GM18858 (cell line): ENCODE data around the gene TMEM91.
"Not testable (repeated sequence)": the region's sequence is repeated elsewhere in the genome, so short reads cannot be mapped to it uniquely, and the experiment has no call there.

Experiments used
- ATAC-seq: cut with Tn5 transposase; IDR thresholded peaks from one replicate; pipeline ENCODE4 v1.9.1; 2021; ENCODE audit not compliant: unreplicated experiment

The TMEM91 gene

GRCh38 chr19:41373993-41374392, 2.3 kb upstream of the TMEM91 start:
- ATAC-seq, result no peak

- no peak for ATAC-seq
Observed at GRCh38 chr19:41376998-41377365, 649 bp downstream of the TMEM91 start.

GRCh38 chr19:41377977-41378709, 1.8 kb downstream of the TMEM91 start:
- no peak for ATAC-seq

GRCh38 chr19:41381536-41381935, 5.2 kb downstream of the TMEM91 start:
- not testable (repeated sequence) for ATAC-seq

GRCh38 chr19:41384351-41384750, 8.0 kb downstream of the TMEM91 start:
- no peak for ATAC-seq

GRCh38 chr19:41386442-41386841, 10.1 kb downstream of the TMEM91 start:
- ATAC-seq, result no peak

GRCh38 chr19:41391618-41392017, 15.3 kb downstream of the TMEM91 start:
- no peak for ATAC-seq

- no peak for ATAC-seq
Observed at GRCh38 chr19:41392775-41393174, 16.4 kb downstream of the TMEM91 start.

GRCh38 chr19:41395355-41395754, 19.0 kb downstream of the TMEM91 start:
- ATAC-seq, result no peak

GRCh38 chr19:41397086-41398049, 21.0 kb downstream of the TMEM91 start, which contains the start of the genes BCKDHA and EXOSC5:
Gene BCKDHA, plus strand, starts transcription at chr19:41397818. Its CDS starts 10 bp downstream, at chr19:41397828.
Gene EXOSC5, minus strand, starts transcription at chr19:41397359. Its CDS starts 31 bp downstream, at chr19:41397328.
- ATAC-seq, result peak; percentile 72

GRCh38 chr19:41398050-41398418, 21.7 kb downstream of the TMEM91 start:
- ATAC-seq, result no peak

- no peak for ATAC-seq
Observed at GRCh38 chr19:41398598-41398997, 22.3 kb downstream of the TMEM91 start.

- no peak for ATAC-seq
Observed at GRCh38 chr19:41399091-41399490, 22.8 kb downstream of the TMEM91 start.

GRCh38 chr19:41399525-41399924, 23.2 kb downstream of the TMEM91 start:
- ATAC-seq, result no peak

GRCh38 chr19:41401483-41401882, 25.1 kb downstream of the TMEM91 start:
- ATAC-seq, result no peak

- ATAC-seq, result no peak
Observed at GRCh38 chr19:41402010-41402409, 25.7 kb downstream of the TMEM91 start.

GRCh38 chr19:41403181-41403970, 27.0 kb downstream of the TMEM91 start:
- ATAC-seq, result no peak

- no peak for ATAC-seq
Observed at GRCh38 chr19:41405776-41406175, 29.4 kb downstream of the TMEM91 start.

GRCh38 chr19:41407271-41407670, 30.9 kb downstream of the TMEM91 start:
- ATAC-seq, result no peak

GRCh38 chr19:41408256-41408655, 31.9 kb downstream of the TMEM91 start:
- ATAC-seq, result no peak

- not testable (repeated sequence) for ATAC-seq
Observed at GRCh38 chr19:41408846-41409245, 32.5 kb downstream of the TMEM91 start.
